GM19397 (cell line): ENCODE data around the gene HMCN1.

Experiments
- ATAC-seq: cut with Tn5 transposase; IDR thresholded peaks from one replicate; pipeline ENCODE4 v1.9.1; 2021; ENCODE audit warnings: mild to moderate bottlenecking, moderate library complexity; ENCODE audit not compliant: unreplicated experiment

HMCN1 gene

GRCh38 chr1:185895208-185895900 lies 161.2 kb downstream of the HMCN1 start:
- ATAC-seq, result no peak

- no peak for ATAC-seq
Measured at GRCh38 chr1:185896863-185897262, 162.7 kb downstream of the HMCN1 start.

GRCh38 chr1:185906186-185906585 lies 172.0 kb downstream of the HMCN1 start:
- ATAC-seq, result no peak

GRCh38 chr1:185907246-185907645 lies 173.1 kb downstream of the HMCN1 start:
- ATAC-seq, result no peak

GRCh38 chr1:185911978-185912377 lies 177.8 kb downstream of the HMCN1 start:
- no peak for ATAC-seq

GRCh38 chr1:185912504-185912903 lies 178.3 kb downstream of the HMCN1 start:
- no peak for ATAC-seq

- no peak for ATAC-seq
Measured at GRCh38 chr1:185914089-185914488, 179.9 kb downstream of the HMCN1 start.

GRCh38 chr1:185916861-185917260 lies 182.7 kb downstream of the HMCN1 start:
- no peak for ATAC-seq

GRCh38 chr1:185917646-185918045 lies 183.5 kb downstream of the HMCN1 start:
- ATAC-seq, result no peak

GRCh38 chr1:185920602-185921001 lies 186.4 kb downstream of the HMCN1 start:
- no peak for ATAC-seq

- ATAC-seq, result no peak
Measured at GRCh38 chr1:185921636-185922035, 187.4 kb downstream of the HMCN1 start.

- ATAC-seq, result no peak
Measured at GRCh38 chr1:185926588-185926987, 192.4 kb downstream of the HMCN1 start.

- no peak for ATAC-seq
Measured at GRCh38 chr1:185929776-185930175, 195.6 kb downstream of the HMCN1 start.

- no peak for ATAC-seq
Measured at GRCh38 chr1:185931438-185931837, 197.2 kb downstream of the HMCN1 start.

- no peak for ATAC-seq
Measured at GRCh38 chr1:185933580-185933979, 199.4 kb downstream of the HMCN1 start.

GRCh38 chr1:185934476-185935189 lies 200.4 kb downstream of the HMCN1 start:
- ATAC-seq, result no peak

GRCh38 chr1:185935360-185935759 lies 201.2 kb downstream of the HMCN1 start:
- no peak for ATAC-seq

- ATAC-seq, result no peak
Measured at GRCh38 chr1:185936641-185937040, 202.4 kb downstream of the HMCN1 start.

GRCh38 chr1:185938396-185938795 lies 204.2 kb downstream of the HMCN1 start:
- ATAC-seq, result no peak

GRCh38 chr1:185939142-185939541 lies 205.0 kb downstream of the HMCN1 start:
- ATAC-seq, result no peak

GRCh38 chr1:185942961-185943360 lies 208.8 kb downstream of the HMCN1 start:
- ATAC-seq, result no peak

- ATAC-seq, result no peak
Measured at GRCh38 chr1:185956881-185957280, 222.7 kb downstream of the HMCN1 start.
